Thyroid gland (tissue), 4 donors: ENCODE results near the gene SNURF.

ENCODE experiments used
- CTCF ChIP-seq, 6 experiments: fragments of 200-600 bp in 3 of 6; fragments of 450-650 bp in 3 of 6; sonication (generic) in 3 of 6; IDR thresholded peaks; one replicate each; pipeline ENCODE4 v1.5.1; 2016 to 2019; ENCODE audit warnings: antibody characterized with exemption in 6 of 6, mild to moderate bottlenecking in 2 of 6, inconsistent platforms in 1 of 6, moderate library complexity in 1 of 6
- POLR2A ChIP-seq, 2 donors: fragments of 450-650 bp; IDR thresholded peaks; one replicate each; pipeline ENCODE4 v1.6.1; 2017; ENCODE audit warnings: antibody characterized with exemption in 2 of 2, mild to moderate bottlenecking in 2 of 2, moderate library complexity in 1 of 2

GRCh38 chr15:24957691-24958090, 2.9 kb downstream of the SNURF start:
- TF ChIP-seq CTCF (IDR thresholded peaks at IDR 0.05) (no peak), POLR2A (IDR thresholded peaks at IDR 0.05) (no peak)
